Stimulated activated CD4-positive, alpha-beta T cell treated with anti-CD3 and anti-CD28 coated beads, Interleukin-1b, Interleukin-23, amount 100 ng/mL, for 4 hours (primary cell): Measurements from ENCODE around the gene MS4A18.

ENCODE experiments used
- DNase-seq, 2 donors: peaks; one replicate each; pipeline ENCODE4 v3.0.0-alpha.2; 2020; ENCODE audit warnings: low read depth in 2 of 2

The MS4A18 gene

GRCh38 chr11:60766547-60766946 is 42.0 kb downstream of the MS4A18 start:
- no peak for DNase-seq

- DNase-seq, result peak in 1 of 2 donors; percentile 20
Measured at GRCh38 chr11:60767388-60767811, 42.9 kb downstream of the MS4A18 start.

- no peak for DNase-seq
Measured at GRCh38 chr11:60768202-60768601, 43.7 kb downstream of the MS4A18 start.

- no peak for DNase-seq
Measured at GRCh38 chr11:60769273-60769672, 44.8 kb downstream of the MS4A18 start.

- DNase-seq, result no peak
Measured at GRCh38 chr11:60769811-60770210, 45.3 kb downstream of the MS4A18 start.

GRCh38 chr11:60771146-60771545 is 46.6 kb downstream of the MS4A18 start:
- DNase-seq, result no peak

- no peak for DNase-seq
Measured at GRCh38 chr11:60771879-60772525, 47.5 kb downstream of the MS4A18 start.

- no peak for DNase-seq
Measured at GRCh38 chr11:60772666-60773065, 48.1 kb downstream of the MS4A18 start.

- DNase-seq, result no peak
Measured at GRCh38 chr11:60774726-60775125, 50.2 kb downstream of the MS4A18 start.

- peak; percentile 70 to 76 for DNase-seq
Measured at GRCh38 chr11:60775420-60775961, 51.0 kb downstream of the MS4A18 start.

- DNase-seq, result no peak
Measured at GRCh38 chr11:60776167-60776566, 51.6 kb downstream of the MS4A18 start.

GRCh38 chr11:60777106-60777505 is 52.6 kb downstream of the MS4A18 start:
- DNase-seq, result no peak

- DNase-seq, result no peak
Measured at GRCh38 chr11:60777572-60777971, 53.1 kb downstream of the MS4A18 start.

- no peak for DNase-seq
Measured at GRCh38 chr11:60780065-60780464, 55.5 kb downstream of the MS4A18 start.

GRCh38 chr11:60780774-60781173 is 56.3 kb downstream of the MS4A18 start:
- DNase-seq, result no peak

GRCh38 chr11:60781286-60781980 is 56.9 kb downstream of the MS4A18 start:
- no peak for DNase-seq

- DNase-seq, result no peak
Measured at GRCh38 chr11:60781981-60782316, 57.4 kb downstream of the MS4A18 start.

GRCh38 chr11:60782393-60783140 is 58.0 kb downstream of the MS4A18 start:
- DNase-seq, result no peak

GRCh38 chr11:60783141-60783484 is 58.6 kb downstream of the MS4A18 start:
- DNase-seq, result no peak

- no peak for DNase-seq
Measured at GRCh38 chr11:60783911-60784310, 59.4 kb downstream of the MS4A18 start.

GRCh38 chr11:60785136-60785535 is 60.6 kb downstream of the MS4A18 start, which contains the start of gene MS4A10:
TSS of gene MS4A10 (plus strand) at chr11:60785333. CDS start at chr11:60790336, 5,003 bp downstream.
- no peak for DNase-seq

GRCh38 chr11:60785806-60786361 is 61.4 kb downstream of the MS4A18 start:
- DNase-seq, result no peak
